ENCODE results near the gene GUCA1A.

GRCh38 chr6:42136508-42137193, 36.5 kb upstream of the GUCA1A start:
- TF ChIP-seq CTCF (IDR thresholded peaks at IDR 0.05; ENCODE audit: insufficient read depth, low read length, poor library complexity, severe bottlenecking) (peak; percentile 68), EZH2phosphoT487 (conservative IDR thresholded peaks at IDR 0.05; ENCODE audit: low read length) (no peak)

All from SU-DHL-6 (cell line).